ENCODE results near the gene SLC25A21. TPM values are rescaled to one million over a fixed set of nuclear protein-coding genes. Genes with fewer than 3 reads are reported as not detected.

The SLC25A21 gene
- total and polyA plus RNA-seq, 2 of the 13 experiments (the other 11 are each of a cell fraction or from before 2014, with no cell fraction given) = 1.9 to 2.9 TPM

- TF ChIP-seq ZNF567 (CRISPR knock-in tag; IDR thresholded peaks at IDR 0.05; ENCODE audit: borderline replicate concordance) (0 out of 2 replicates have a peak, but pooled peaks have one; percentile 9), ZNF766 (CRISPR knock-in tag; IDR thresholded peaks at IDR 0.05; ENCODE audit: borderline replicate concordance) (0 out of 2 replicates have a peak, but pooled peaks have one; percentile 17), HOXD1 (CRISPR knock-in tag; IDR thresholded peaks at IDR 0.05) (0 out of 2 replicates have a peak, but pooled peaks have one; percentile 43), ZNF234 (CRISPR knock-in tag; conservative IDR thresholded peaks at IDR 0.05) (peak; percentile 66; the same call in 1 of the 2 replicates), ZNF235 (CRISPR knock-in tag; IDR thresholded peaks at IDR 0.05; ENCODE audit: borderline replicate concordance) (no peak), ZNF773 (CRISPR knock-in tag; IDR thresholded peaks at IDR 0.05; ENCODE audit: borderline replicate concordance) (0 out of 2 replicates have a peak, but pooled peaks have one; percentile 13), ZNF34 (CRISPR knock-in tag; IDR thresholded peaks at IDR 0.05; ENCODE audit: borderline replicate concordance) (0 out of 2 replicates have a peak, but pooled peaks have one; percentile 14), ZNF713 (CRISPR knock-in tag; IDR thresholded peaks at IDR 0.05) (0 out of 2 replicates have a peak, but pooled peaks have one; percentile 70), ZNF747 (CRISPR knock-in tag; IDR thresholded peaks at IDR 0.05; ENCODE audit: borderline replicate concordance) (no peak), ZFP41 (CRISPR knock-in tag; IDR thresholded peaks at IDR 0.05; ENCODE audit: borderline replicate concordance) (0 out of 2 replicates have a peak, but pooled peaks have one; percentile 7), REL (CRISPR knock-in tag; conservative IDR thresholded peaks at IDR 0.05) (0 out of 2 replicates have a peak, but pooled peaks have one; percentile 17), SCMH1 (CRISPR knock-in tag; IDR thresholded peaks at IDR 0.05; ENCODE audit: borderline replicate concordance) (0 out of 2 replicates have a peak, but pooled peaks have one; percentile 67), ZFAT (CRISPR knock-in tag; conservative IDR thresholded peaks at IDR 0.05) (0 out of 2 replicates have a peak, but pooled peaks have one; percentile 12), TOPORS (CRISPR knock-in tag; IDR thresholded peaks at IDR 0.05) (no peak), MED13 (CRISPR knock-in tag; IDR thresholded peaks at IDR 0.05) (peak; percentile 79; the same call in 1 of the 2 replicates), ELF4 (CRISPR knock-in tag; IDR thresholded peaks at IDR 0.05; ENCODE audit: borderline replicate concordance) (no peak), NFE2L1 (CRISPR knock-in tag; IDR thresholded peaks at IDR 0.05; ENCODE audit: borderline replicate concordance) (peak; percentile 73; the same call in 1 of the 2 replicates), SP2 (CRISPR knock-in tag; IDR thresholded peaks at IDR 0.05) (0 out of 2 replicates have a peak, but pooled peaks have one; percentile 5), RARA (CRISPR knock-in tag; IDR thresholded peaks at IDR 0.05) (no peak), ZNF264 (CRISPR knock-in tag; IDR thresholded peaks at IDR 0.05) (no peak), NR2F2 (IDR thresholded peaks at IDR 0.05; ENCODE audit: borderline replicate concordance, low read depth) (no peak), ZNF253 (CRISPR knock-in tag; IDR thresholded peaks at IDR 0.05; ENCODE audit: borderline replicate concordance) (no peak), KDM6A (CRISPR knock-in tag; IDR thresholded peaks at IDR 0.05; ENCODE audit: low read depth) (no peak), HNF1B (CRISPR knock-in tag; IDR thresholded peaks at IDR 0.05) (0 out of 2 replicates have a peak, but pooled peaks have one; percentile 1), NR1H2 (CRISPR knock-in tag; IDR thresholded peaks at IDR 0.05; ENCODE audit: borderline replicate concordance, low read depth) (no peak), ZNF788 (CRISPR knock-in tag; IDR thresholded peaks at IDR 0.05; ENCODE audit: borderline replicate concordance) (0 out of 2 replicates have a peak, but pooled peaks have one; percentile 12)
- TF ChIP-seq, protein P1, sequence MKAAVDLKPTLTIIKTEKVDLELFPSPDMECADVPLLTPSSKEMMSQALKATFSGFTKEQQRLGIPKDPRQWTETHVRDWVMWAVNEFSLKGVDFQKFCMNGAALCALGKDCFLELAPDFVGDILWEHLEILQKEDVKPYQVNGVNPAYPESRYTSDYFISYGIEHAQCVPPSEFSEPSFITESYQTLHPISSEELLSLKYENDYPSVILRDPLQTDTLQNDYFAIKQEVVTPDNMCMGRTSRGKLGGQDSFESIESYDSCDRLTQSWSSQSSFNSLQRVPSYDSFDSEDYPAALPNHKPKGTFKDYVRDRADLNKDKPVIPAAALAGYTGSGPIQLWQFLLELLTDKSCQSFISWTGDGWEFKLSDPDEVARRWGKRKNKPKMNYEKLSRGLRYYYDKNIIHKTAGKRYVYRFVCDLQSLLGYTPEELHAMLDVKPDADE (CRISPR knock-in tag; IDR thresholded peaks at IDR 0.05) = no peak
- TF ChIP-seq, protein P2, sequence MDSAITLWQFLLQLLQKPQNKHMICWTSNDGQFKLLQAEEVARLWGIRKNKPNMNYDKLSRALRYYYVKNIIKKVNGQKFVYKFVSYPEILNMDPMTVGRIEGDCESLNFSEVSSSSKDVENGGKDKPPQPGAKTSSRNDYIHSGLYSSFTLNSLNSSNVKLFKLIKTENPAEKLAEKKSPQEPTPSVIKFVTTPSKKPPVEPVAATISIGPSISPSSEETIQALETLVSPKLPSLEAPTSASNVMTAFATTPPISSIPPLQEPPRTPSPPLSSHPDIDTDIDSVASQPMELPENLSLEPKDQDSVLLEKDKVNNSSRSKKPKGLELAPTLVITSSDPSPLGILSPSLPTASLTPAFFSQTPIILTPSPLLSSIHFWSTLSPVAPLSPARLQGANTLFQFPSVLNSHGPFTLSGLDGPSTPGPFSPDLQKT (CRISPR knock-in tag; IDR thresholded peaks at IDR 0.05; ENCODE audit: borderline replicate concordance) = 0 out of 2 replicates have a peak, but pooled peaks have one; percentile 56
Observed at GRCh38 chr14:36647417-36647823, 525.0 kb downstream of the SLC25A21 start (continued).
